NB4 (cell line): ENCODE results near the gene GGCX.

Experiments used
- DNase-seq: peaks from one replicate; pipeline ENCODE4 v3.0.0; 2010; ENCODE audit warnings: low read depth
- H3K4me3 ChIP-seq: one replicate; pipeline ENCODE4 v1.5.1; 2011; ENCODE audit warnings: mild to moderate bottlenecking, low read depth, low read length, moderate library complexity
- MYC ChIP-seq: IDR thresholded peaks from 2 replicates; pipeline ENCODE4 v1.6.1; 2011; ENCODE audit warnings: low read depth, low read length
- POLR2A ChIP-seq: IDR thresholded peaks from 2 replicates; pipeline ENCODE4 v1.6.1; 2011; ENCODE audit warnings: mild to moderate bottlenecking; ENCODE audit not compliant: insufficient read length; ENCODE audit errors: extremely low read depth
- TF ChIP-seq, protein P1 (sequence below): IDR thresholded peaks from one replicate; pipeline ENCODE4 v1.5.1; 2012; ENCODE audit warnings: low read depth, low read length
- TF ChIP-seq, protein P2 (sequence below): IDR thresholded peaks from 2 replicates; pipeline ENCODE4 v1.6.1; 2011; ENCODE audit warnings: low read depth, low read length

GGCX gene

GRCh38 chr2:85602476-85603234 lies 41.4 kb upstream of the GGCX start, which contains the start of gene TMEM150A:
TSS of gene TMEM150A (minus strand) at chr2:85602698. CDS start at chr2:85601948, 750 bp downstream.
- peak within 1 kb of the TSS; percentile 93 for H3K4me3 ChIP-seq
- TF ChIP-seq, protein P1, sequence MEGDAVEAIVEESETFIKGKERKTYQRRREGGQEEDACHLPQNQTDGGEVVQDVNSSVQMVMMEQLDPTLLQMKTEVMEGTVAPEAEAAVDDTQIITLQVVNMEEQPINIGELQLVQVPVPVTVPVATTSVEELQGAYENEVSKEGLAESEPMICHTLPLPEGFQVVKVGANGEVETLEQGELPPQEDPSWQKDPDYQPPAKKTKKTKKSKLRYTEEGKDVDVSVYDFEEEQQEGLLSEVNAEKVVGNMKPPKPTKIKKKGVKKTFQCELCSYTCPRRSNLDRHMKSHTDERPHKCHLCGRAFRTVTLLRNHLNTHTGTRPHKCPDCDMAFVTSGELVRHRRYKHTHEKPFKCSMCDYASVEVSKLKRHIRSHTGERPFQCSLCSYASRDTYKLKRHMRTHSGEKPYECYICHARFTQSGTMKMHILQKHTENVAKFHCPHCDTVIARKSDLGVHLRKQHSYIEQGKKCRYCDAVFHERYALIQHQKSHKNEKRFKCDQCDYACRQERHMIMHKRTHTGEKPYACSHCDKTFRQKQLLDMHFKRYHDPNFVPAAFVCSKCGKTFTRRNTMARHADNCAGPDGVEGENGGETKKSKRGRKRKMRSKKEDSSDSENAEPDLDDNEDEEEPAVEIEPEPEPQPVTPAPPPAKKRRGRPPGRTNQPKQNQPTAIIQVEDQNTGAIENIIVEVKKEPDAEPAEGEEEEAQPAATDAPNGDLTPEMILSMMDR, result no peak
- peak; percentile 33 for TF ChIP-seq POLR2A
- TF ChIP-seq, protein P2, sequence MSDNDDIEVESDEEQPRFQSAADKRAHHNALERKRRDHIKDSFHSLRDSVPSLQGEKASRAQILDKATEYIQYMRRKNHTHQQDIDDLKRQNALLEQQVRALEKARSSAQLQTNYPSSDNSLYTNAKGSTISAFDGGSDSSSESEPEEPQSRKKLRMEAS, result peak; percentile 65
- peak; percentile 65 for TF ChIP-seq MYC
- DNase-seq, result peak; percentile 96

GRCh38 chr2:85601771-85602475 lies 40.6 kb upstream of the GGCX start:
- peak overlapping the region; percentile 63 for H3K4me3 ChIP-seq
- TF ChIP-seq, protein P2, result no peak
- TF ChIP-seq, protein P1, result no peak
- DNase-seq, result no peak

DNA sequence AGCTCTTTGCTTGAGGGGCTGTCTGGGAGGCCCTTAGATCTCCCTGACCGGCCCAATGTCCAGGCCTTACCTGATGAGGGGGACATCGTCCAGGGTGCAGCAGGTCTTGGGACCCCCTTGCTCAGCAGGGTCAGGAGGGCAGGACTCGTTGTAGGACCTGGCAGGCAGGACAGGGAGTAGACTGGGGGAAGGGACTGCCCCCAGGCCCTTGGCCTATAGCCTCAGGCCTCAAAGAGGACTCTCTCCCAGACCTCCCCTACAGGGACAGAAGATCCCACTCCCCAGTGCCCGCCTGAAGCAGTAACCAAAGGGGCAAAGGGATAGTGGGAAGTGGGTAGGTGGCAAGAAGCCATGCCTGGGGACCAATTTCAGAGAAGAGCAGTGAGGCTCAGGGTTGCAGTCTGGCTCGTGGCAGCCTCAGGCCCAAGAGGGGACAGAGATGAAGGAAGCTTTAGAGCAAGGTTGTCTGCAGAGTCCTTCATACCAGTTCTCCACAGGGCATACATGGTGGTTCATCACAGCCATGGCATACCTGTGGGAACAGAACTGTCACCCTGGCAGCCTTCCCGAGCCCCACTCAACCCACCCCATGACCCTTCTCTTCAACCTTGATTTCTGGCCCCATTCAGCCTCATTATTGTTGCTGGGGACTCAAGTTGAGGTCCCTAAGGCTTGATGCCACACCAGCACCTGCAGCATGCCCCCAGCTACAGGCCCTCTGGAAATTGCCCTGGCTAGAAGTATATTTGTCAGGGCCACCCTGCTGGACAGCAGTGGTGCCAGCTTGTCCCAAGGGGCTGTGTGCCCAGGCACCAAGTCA lies 39.9 kb upstream of the GGCX start:
- DNase-seq, result no peak
- H3K4me3 ChIP-seq, result no peak overlapping the region
- TF ChIP-seq, protein P1, result no peak
- TF ChIP-seq POLR2A (no peak), MYC (no peak)
- TF ChIP-seq, protein P2, result no peak

- no peak overlapping the region for H3K4me3 ChIP-seq
- TF ChIP-seq, protein P1, result no peak
- TF ChIP-seq, protein P2, result no peak
- TF ChIP-seq POLR2A (no peak), MYC (no peak)
- no peak for DNase-seq
These were observed 38.9 kb upstream of the GGCX start for GRCh38 chr2:85600235-85600575.

- peak; percentile 48 for DNase-seq
- TF ChIP-seq POLR2A (no peak), MYC (no peak)
- TF ChIP-seq, protein P2, result no peak
- TF ChIP-seq, protein P1, result no peak
These were observed 38.4 kb upstream of the GGCX start for GRCh38 chr2:85599468-85600234.

More at GRCh38 chr2:85599468-85600234, 38.4 kb upstream of the GGCX start:
- no peak overlapping the region for H3K4me3 ChIP-seq
